ENCODE results near the gene SZRD1.

DNA sequence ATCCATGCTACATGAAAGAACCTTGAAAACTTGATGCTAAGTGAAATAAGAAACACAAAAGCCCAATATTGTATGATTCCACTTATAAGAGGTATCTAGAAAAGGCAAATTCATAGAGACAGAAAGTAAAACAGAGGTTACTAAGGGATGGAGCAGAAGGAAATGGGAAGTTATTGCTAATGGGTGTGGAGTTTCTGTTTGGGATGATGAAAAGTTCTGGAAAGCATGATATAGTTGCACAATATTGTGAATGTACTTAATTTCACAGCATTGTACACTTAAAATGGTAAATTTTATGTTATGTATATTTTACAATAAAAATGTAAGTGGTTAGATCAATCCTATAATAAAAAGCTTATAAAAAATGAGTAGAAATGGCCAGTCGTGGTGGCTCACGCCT is 71.9 kb downstream of the SZRD1 start:
- TF ChIP-seq CTCF (conservative IDR thresholded peaks at IDR 0.05; ENCODE audit: low read length): no peak
- TF ChIP-seq EZH2phosphoT487 (IDR thresholded peaks at IDR 0.05; ENCODE audit: borderline replicate concordance, low read depth, low read length): no peak

Measured in OCI-LY7 (cell line).